ENCODE results near the gene ACSL3.

Gene ACSL3

GRCh38 chr2:222893716-222894115 is 32.9 kb downstream of the ACSL3 start:
- no peak overlapping the region for H3K4me3 ChIP-seq (ENCODE audit: control insufficient read depth, low read depth, low read length)
- no peak for DNase-seq (ENCODE audit: low read depth)
- no peak for TF ChIP-seq CTCF (IDR thresholded peaks at IDR 0.05; ENCODE audit: control insufficient read depth, insufficient read depth, low read depth, low read length, missing control alignments)

GRCh38 chr2:222895144-222895543 is 34.3 kb downstream of the ACSL3 start:
- no peak overlapping the region for H3K4me3 ChIP-seq (ENCODE audit: control insufficient read depth, low read depth, low read length)
- no peak for TF ChIP-seq CTCF (IDR thresholded peaks at IDR 0.05; ENCODE audit: control insufficient read depth, insufficient read depth, low read depth, low read length, missing control alignments)
- no peak for DNase-seq (ENCODE audit: low read depth)

GRCh38 chr2:222897898-222898297 is 37.1 kb downstream of the ACSL3 start:
- TF ChIP-seq CTCF (IDR thresholded peaks at IDR 0.05; ENCODE audit: control insufficient read depth, insufficient read depth, low read depth, low read length, missing control alignments) = no peak
- no peak overlapping the region for H3K4me3 ChIP-seq (ENCODE audit: control insufficient read depth, low read depth, low read length)
- DNase-seq (ENCODE audit: low read depth) = no peak

- H3K4me3 ChIP-seq (ENCODE audit: control insufficient read depth, low read depth, low read length) = no peak overlapping the region
- no peak for DNase-seq (ENCODE audit: low read depth)
- no peak for TF ChIP-seq CTCF (IDR thresholded peaks at IDR 0.05; ENCODE audit: control insufficient read depth, insufficient read depth, low read depth, low read length, missing control alignments)
Observed at GRCh38 chr2:222899413-222900181, 38.8 kb downstream of the ACSL3 start.

GRCh38 chr2:222900354-222900753 is 39.5 kb downstream of the ACSL3 start:
- no peak overlapping the region for H3K4me3 ChIP-seq (ENCODE audit: control insufficient read depth, low read depth, low read length)
- no peak for TF ChIP-seq CTCF (IDR thresholded peaks at IDR 0.05; ENCODE audit: control insufficient read depth, insufficient read depth, low read depth, low read length, missing control alignments)
- no peak for DNase-seq (ENCODE audit: low read depth)

GRCh38 chr2:222902660-222903059 is 41.8 kb downstream of the ACSL3 start:
- no peak for DNase-seq (ENCODE audit: low read depth)
- H3K4me3 ChIP-seq (ENCODE audit: control insufficient read depth, low read depth, low read length) = no peak overlapping the region
- no peak for TF ChIP-seq CTCF (IDR thresholded peaks at IDR 0.05; ENCODE audit: control insufficient read depth, insufficient read depth, low read depth, low read length, missing control alignments)
